Skeletal muscle tissue (tissue), 4 donors: Measurements from ENCODE around the gene DLGAP4. TPM values are rescaled to one million over a fixed set of nuclear protein-coding genes. Genes with fewer than 3 reads are reported as not detected.
A peak's percentile ranks its signal among the peaks of the same experiment; 100 is the strongest.

Experiments
- H3K27ac ChIP-seq: one replicate; pipeline ENCODE4 v1.7.0; 2013; ENCODE audit warnings: mild to moderate bottlenecking, low read depth, low read length, inconsistent platforms
- H3K27me3 ChIP-seq, 3 donors: one replicate each; pipeline ENCODE4 v1.7.0; 2013; ENCODE audit warnings: low read length in 3 of 3; ENCODE audit not compliant: control insufficient read depth in 3 of 3, insufficient read depth in 3 of 3
- H3K36me3 ChIP-seq, 3 donors: one replicate each; pipeline ENCODE4 v1.7.0; 2013; ENCODE audit warnings: low read length in 3 of 3; ENCODE audit not compliant: control insufficient read depth in 3 of 3, insufficient read depth in 3 of 3
- H3K4me1 ChIP-seq, 3 donors: one replicate each; pipeline ENCODE4 v1.7.0; 2013; ENCODE audit warnings: low read length in 3 of 3, mild to moderate bottlenecking in 3 of 3; ENCODE audit not compliant: control insufficient read depth in 3 of 3, insufficient read depth in 3 of 3
- H3K4me3 ChIP-seq, 3 donors: one replicate each; pipeline ENCODE4 v1.7.0; 2013; ENCODE audit warnings: low read length in 3 of 3
- H3K9ac ChIP-seq, 3 donors: one replicate each; pipeline ENCODE4 v1.7.0; 2013; ENCODE audit warnings: low read length in 3 of 3, mild to moderate bottlenecking in 3 of 3, moderate library complexity in 2 of 3, low read depth in 1 of 3
- H3K9me3 ChIP-seq, 3 donors: one replicate each; pipeline ENCODE4 v1.7.0; 2013; ENCODE audit warnings: low read length in 3 of 3; ENCODE audit not compliant: control insufficient read depth in 3 of 3
- total RNA-seq: library from RNA; depleted of rRNA; stranded (reverse); fragments of >200 nt; gene quantifications from one replicate; pipeline ENCODE4 v1.2.3, GENCODE V29; 2014
- donor health status: Osteomylitis.

Gene DLGAP4
- total RNA-seq, 1 donor from 2014 or later, result 6.8 TPM

DNA sequence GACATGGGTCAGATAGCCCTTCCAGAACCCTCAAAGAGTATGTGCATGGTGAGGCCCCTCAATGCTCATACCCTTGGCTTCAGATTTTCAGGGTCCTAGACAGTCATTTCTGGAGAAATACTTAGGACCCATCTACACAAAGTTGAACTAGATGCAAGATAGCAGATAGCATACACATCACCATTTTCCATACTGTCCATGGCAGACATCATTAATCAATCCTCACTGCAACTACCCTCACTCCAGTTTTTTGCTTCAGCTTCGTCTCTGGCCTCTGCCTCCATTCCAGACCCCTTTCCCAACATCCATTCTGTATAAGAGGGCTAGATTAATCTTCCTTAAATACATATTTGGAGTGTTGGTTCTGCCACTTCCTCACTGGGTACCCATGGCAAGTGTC is 139.7 kb downstream of the DLGAP4 start:
- Histone ChIP-seq H3K36me3 (no peaks in the 10 kb centered on the region), H3K4me3 (no peak overlapping the region), H3K4me1 (peaks cover 0 to 8% (median 3%) of the 10 kb centered on the region in 3 donors), H3K27ac (no peak overlapping the region), H3K9ac (no peak overlapping the region), H3K27me3 (no peaks in the 10 kb centered on the region), H3K9me3 (no peaks in the 10 kb centered on the region)

DNA sequence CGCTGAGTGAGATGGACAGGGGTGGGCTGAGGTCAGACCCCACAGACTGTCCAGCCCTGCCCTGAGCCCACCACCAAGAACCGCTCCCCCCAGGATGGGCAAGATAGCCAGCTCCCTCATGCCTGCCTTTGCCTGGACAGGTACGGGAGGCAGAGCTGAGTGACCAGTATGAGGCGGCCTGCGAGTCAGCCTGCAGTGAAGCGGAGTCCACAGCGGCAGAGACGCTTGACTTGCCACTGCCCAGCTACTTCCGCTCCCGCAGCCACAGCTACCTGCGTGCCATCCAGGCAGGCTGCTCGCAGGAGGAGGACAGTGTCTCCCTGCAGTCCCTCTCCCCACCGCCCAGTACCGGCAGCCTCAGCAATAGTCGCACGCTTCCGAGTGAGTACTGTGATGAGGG is 140.4 kb downstream of the DLGAP4 start:
- no peak overlapping the region for H3K4me3 ChIP-seq
- no peaks in the 10 kb centered on the region for H3K27me3 ChIP-seq
- no peaks in the 10 kb centered on the region for H3K9me3 ChIP-seq
- H3K27ac ChIP-seq, result no peak overlapping the region
- H3K36me3 ChIP-seq, result no peaks in the 10 kb centered on the region
- peaks cover 0 to 8% (median 3%) of the 10 kb centered on the region in 3 donors for H3K4me1 ChIP-seq
- no peak overlapping the region for H3K9ac ChIP-seq

DNA sequence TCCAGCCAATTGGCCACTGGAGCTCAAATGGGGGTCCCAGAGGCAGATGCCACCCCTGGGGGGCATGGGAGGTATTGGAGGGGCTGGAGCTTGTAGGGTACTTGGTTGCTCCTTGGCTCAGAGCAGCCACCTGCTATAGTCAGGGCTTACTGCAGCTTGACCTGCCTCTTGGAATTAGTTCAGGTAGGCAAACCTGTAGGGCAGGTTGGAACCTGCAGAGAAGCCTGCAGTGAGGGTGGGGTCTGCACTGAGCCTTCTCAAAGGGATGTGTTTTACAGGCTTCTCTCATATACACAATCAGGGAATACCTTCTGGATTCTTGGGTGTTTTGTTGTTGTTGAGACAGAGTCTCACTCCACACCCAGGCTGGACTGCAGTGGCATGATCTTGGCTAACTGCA is 141.0 kb downstream of the DLGAP4 start:
- no peaks in the 10 kb centered on the region for H3K27me3 ChIP-seq
- H3K9me3 ChIP-seq, result no peaks in the 10 kb centered on the region
- peak overlapping the region in 1 of 3 donors; percentile 3 for H3K9ac ChIP-seq
- peaks cover 0 to 8% (median 3%) of the 10 kb centered on the region in 3 donors for H3K4me1 ChIP-seq
- no peak overlapping the region for H3K27ac ChIP-seq
- no peaks in the 10 kb centered on the region for H3K36me3 ChIP-seq
- H3K4me3 ChIP-seq, result no peak overlapping the region

DNA sequence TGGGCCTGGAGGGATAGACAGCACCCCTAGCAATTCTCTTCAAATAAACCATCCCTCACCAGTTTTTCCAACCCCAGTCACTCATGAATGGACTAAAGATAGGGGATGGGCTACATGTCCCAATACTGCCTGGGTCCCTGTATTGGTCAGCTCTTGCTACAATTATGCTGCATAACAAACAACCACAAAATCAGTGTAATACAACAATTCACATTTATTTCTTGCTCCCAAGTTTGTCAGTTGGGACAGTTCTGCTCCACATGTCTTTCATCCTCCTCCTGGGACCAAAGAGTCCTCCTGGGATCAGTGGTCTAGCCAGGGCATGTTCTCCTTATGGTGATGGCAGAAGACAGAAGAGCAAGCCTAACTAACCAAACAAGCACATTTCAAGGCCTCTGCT is 143.5 kb downstream of the DLGAP4 start:
- Histone ChIP-seq H3K36me3 (no peaks in the 10 kb centered on the region), H3K4me1 (peaks cover 4 to 12% (median 8%) of the 10 kb centered on the region in 3 donors), H3K4me3 (no peak overlapping the region), H3K27me3 (no peaks in the 10 kb centered on the region), H3K27ac (no peak overlapping the region), H3K9me3 (no peaks in the 10 kb centered on the region), H3K9ac (no peak overlapping the region)

GRCh38 chr20:36454332-36454697 is 148.2 kb downstream of the DLGAP4 start:
- Histone ChIP-seq H3K9me3 (no peaks in the 10 kb centered on the region), H3K9ac (peak overlapping the region; percentile 50 to 76 (median 59)), H3K4me1 (peaks cover 12 to 15% (median 14%) of the 10 kb centered on the region in 3 donors), H3K27me3 (no peaks in the 10 kb centered on the region), H3K4me3 (peak overlapping the region; percentile 15 to 73 (median 67)), H3K36me3 (no peaks in the 10 kb centered on the region), H3K27ac (peak overlapping the region; percentile 46)

- H3K9ac ChIP-seq, result peak overlapping the region; percentile 50 to 76 (median 59)
- H3K27me3 ChIP-seq, result no peaks in the 10 kb centered on the region
- peaks cover 12 to 15% (median 14%) of the 10 kb centered on the region in 3 donors for H3K4me1 ChIP-seq
- no peaks in the 10 kb centered on the region for H3K9me3 ChIP-seq
- no peaks in the 10 kb centered on the region for H3K36me3 ChIP-seq
- H3K4me3 ChIP-seq, result peak overlapping the region; percentile 15 to 73 (median 67)
- H3K27ac ChIP-seq, result peak overlapping the region; percentile 46
Measured at GRCh38 chr20:36454698-36455427, 148.7 kb downstream of the DLGAP4 start.

GRCh38 chr20:36455972-36456625 is 150.0 kb downstream of the DLGAP4 start:
- no peak overlapping the region for H3K27ac ChIP-seq
- H3K36me3 ChIP-seq, result no peaks in the 10 kb centered on the region
- H3K27me3 ChIP-seq, result no peaks in the 10 kb centered on the region
- H3K4me1 ChIP-seq, result peaks cover 19 to 21% (median 21%) of the 10 kb centered on the region in 3 donors
- H3K9me3 ChIP-seq, result no peaks in the 10 kb centered on the region
- no peak overlapping the region for H3K4me3 ChIP-seq
- no peak overlapping the region for H3K9ac ChIP-seq

- Histone ChIP-seq H3K4me3 (peak overlapping the region; percentile 75 to 87 (median 79)), H3K9me3 (no peaks in the 10 kb centered on the region), H3K27ac (peak overlapping the region; percentile 91), H3K9ac (peak overlapping the region; percentile 81 to 93 (median 92)), H3K36me3 (peaks cover 0 to 6% (median 0%) of the 10 kb centered on the region in 3 donors), H3K4me1 (peaks cover 35 to 42% (median 37%) of the 10 kb centered on the region in 3 donors), H3K27me3 (no peaks in the 10 kb centered on the region)
Measured at GRCh38 chr20:36460648-36461599, 154.8 kb downstream of the DLGAP4 start.

DNA sequence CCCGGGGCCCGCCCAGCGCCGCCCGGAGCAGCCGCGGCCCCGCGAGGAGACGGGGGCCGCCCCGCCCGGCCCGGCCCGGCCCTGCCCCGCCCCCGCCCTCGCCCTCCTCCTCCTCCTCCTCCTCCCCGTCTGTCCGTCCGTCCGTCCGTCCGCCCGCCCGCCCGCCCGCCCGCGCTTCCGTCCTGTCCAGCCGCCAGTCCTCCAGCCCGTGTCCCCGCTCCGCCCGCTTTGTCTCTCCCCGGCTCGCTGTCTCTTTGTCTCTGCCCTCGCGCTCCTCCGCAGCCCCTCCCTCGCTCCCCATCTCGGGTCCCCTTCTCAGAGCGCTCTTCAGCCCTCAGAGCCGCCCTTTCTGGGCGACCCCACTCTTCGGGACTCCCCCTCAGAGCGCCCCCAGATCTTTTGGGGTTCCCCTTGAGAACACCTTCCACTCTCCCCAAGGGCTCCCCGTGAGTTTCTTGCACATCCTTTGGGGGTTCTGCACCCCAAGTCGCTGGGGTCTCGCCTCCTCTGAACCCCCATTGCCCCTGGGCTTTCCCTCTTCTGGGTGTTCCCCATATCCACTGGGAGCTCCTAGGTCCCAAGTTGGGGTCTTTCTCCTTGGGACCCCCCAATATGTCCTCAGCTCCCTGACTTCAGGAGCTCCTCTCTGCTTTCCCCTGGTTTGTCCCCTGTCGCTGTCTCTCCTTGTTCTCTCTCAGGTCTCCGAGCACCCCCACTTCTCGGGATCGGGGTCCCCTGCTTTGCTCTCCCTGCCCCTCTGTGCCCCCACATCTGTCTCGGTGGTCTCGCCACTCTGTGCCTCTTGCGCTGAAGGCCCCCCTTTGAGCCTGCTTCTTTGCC is 155.7 kb downstream of the DLGAP4 start:
- H3K9me3 ChIP-seq, result no peaks in the 10 kb centered on the region

More for the DNA sequence above, 155.7 kb downstream of the DLGAP4 start:
- Histone ChIP-seq H3K9ac (peak overlapping the region; percentile 98 to 100 (median 100)), H3K27ac (peak overlapping the region; percentile 100), H3K27me3 (no peaks in the 10 kb centered on the region), H3K4me1 (peaks cover 44 to 51% (median 46%) of the 10 kb centered on the region in 3 donors), H3K4me3 (peak overlapping the region; percentile 95 to 96 (median 96)), H3K36me3 (peaks cover 0 to 6% (median 3%) of the 10 kb centered on the region in 3 donors)
